Suprapubic skin (tissue), 3 donors: ENCODE measurements around the gene OR2M5.

ENCODE experiments used
- CTCF ChIP-seq, 2 donors: fragments of 200-600 bp in 1 of 2; fragments of 450-650 bp in 1 of 2; sonication (generic) in 1 of 2; IDR thresholded peaks; one replicate each; pipeline ENCODE4 v1.5.1; 2016 to 2019; ENCODE audit warnings: antibody characterized with exemption in 2 of 2, mild to moderate bottlenecking in 1 of 2, moderate library complexity in 1 of 2
- EP300 ChIP-seq: sonication (generic); formaldehyde crosslinking; IDR thresholded peaks from one replicate; pipeline ENCODE4 v1.6.1; 2017; ENCODE audit warnings: antibody characterized with exemption

GRCh38 chr1:248164031-248164430, 19.1 kb downstream of the OR2M5 start:
- TF ChIP-seq CTCF (IDR thresholded peaks at IDR 0.05), result no peak
- no peak for TF ChIP-seq EP300
